HepG2 (cell line): ENCODE results near the gene TAS1R3. TPM values are rescaled to one million over a fixed set of nuclear protein-coding genes. Genes with fewer than 3 reads are reported as not detected.

Source experiments
- ATAC-seq: fragments of 200-7000 bp; cut with Tn5 transposase; 3 replicates; pipeline ENCODE4 v1.9.1; 2020; ENCODE audit warnings: mild to moderate bottlenecking, moderate library complexity
- BruUV-seq: library from RNA; stranded (reverse); fragments of 400-500 nt; replicated peaks from 2 replicates; lab custom pipeline; 2021; lab: Mats Ljungman, UMichigan
- CTCF ChIA-PET: fragments of 300-600 bp; formaldehyde crosslinking; extraction: SDS; loops from one replicate; lab custom pipeline; 2021; ENCODE audit warnings: low total read pairs, inconsistent platforms, low intra/inter-chr PET ratio; lab: Yijun Ruan, JAX
- POLR2A ChIA-PET: fragments of 350-600 bp; sonication (Branson Sonifier 250); formaldehyde crosslinking; loops from one replicate; lab custom pipeline; 2020; ENCODE audit warnings: antibody characterized with exemption, inconsistent platforms; lab: Yijun Ruan, JAX
- DNase-seq: peaks from one replicate; pipeline ENCODE4 v3.0.0-alpha.2; 2015; ENCODE audit warnings: low spot score
- FAIRE-seq: peaks from 3 replicates; lab custom pipeline; 2011; peaks lifted over from hg19 to GRCh38; lab: Jason Lieb, UNC
- H2AFZ ChIP-seq: one replicate; pipeline ENCODE4 v1.6.1; 2011; ENCODE audit warnings: low read length, inconsistent platforms
- H3K27ac ChIP-seq: fragments of 300-600 bp; 3 replicates; pipeline ENCODE4 v1.8.0; 2011; ENCODE audit warnings: mixed run types, mild to moderate bottlenecking, mixed read lengths, low read length, inconsistent platforms; ENCODE audit not compliant: insufficient read depth; ENCODE audit errors: extremely low read length
- H3K27me3 ChIP-seq, 2 experiments: fragments of 200-600 bp in 1 of 2; 2 replicates in 1 of 2; 3 replicates in 1 of 2; pipeline versions ENCODE4 v1.6.0 to v1.8.0; 2011; ENCODE audit warnings: low read length in 2 of 2, mild to moderate bottlenecking in 2 of 2, moderate library complexity in 2 of 2, inconsistent platforms in 1 of 2; ENCODE audit not compliant: insufficient read depth in 2 of 2, control insufficient read depth in 1 of 2
- H3K36me3 ChIP-seq, 2 experiments: fragments of 200-600 bp in 1 of 2; replicated peaks in 1 of 2; 2 replicates in 1 of 2; 3 replicates in 1 of 2; pipeline versions ENCODE4 v1.5.1 to v1.8.0; 2011; ENCODE audit warnings: low read length in 2 of 2, inconsistent platforms in 1 of 2; ENCODE audit not compliant: insufficient read depth in 2 of 2, control insufficient read depth in 1 of 2
- H3K4me1 ChIP-seq: 2 replicates; pipeline ENCODE4 v1.5.1; 2012; ENCODE audit warnings: low read length, inconsistent platforms; ENCODE audit not compliant: insufficient read depth
- H3K4me2 ChIP-seq: 2 replicates; pipeline ENCODE4 v1.6.0; 2011; ENCODE audit warnings: low read depth, low read length, inconsistent platforms
- H3K4me3 ChIP-seq, 3 experiments: fragments of 200-600 bp in 1 of 3; sonication (generic), shearing (Covaris generic) in 1 of 3; replicated peaks in 1 of 3; 2 replicates each; pipeline ENCODE4 v1.5.1; 2011 to 2016; ENCODE audit warnings: low read length in 3 of 3, inconsistent platforms in 2 of 3, low read depth in 2 of 3, mild to moderate bottlenecking in 2 of 3, control low read depth in 1 of 3, mixed read lengths in 1 of 3; ENCODE audit not compliant: insufficient read depth in 1 of 3
- H3K79me2 ChIP-seq: one replicate; pipeline ENCODE4 v1.6.1; 2011; ENCODE audit warnings: low read length, inconsistent platforms; ENCODE audit not compliant: insufficient read depth
- H3K9ac ChIP-seq: 2 replicates; pipeline ENCODE4 v1.6.0; 2011; ENCODE audit warnings: mild to moderate bottlenecking, low read depth, low read length, inconsistent platforms; ENCODE audit not compliant: insufficient read depth
- H3K9me3 ChIP-seq: 2 replicates; pipeline ENCODE4 v1.5.1; 2012; ENCODE audit warnings: mild to moderate bottlenecking, low read length
- H4K20me1 ChIP-seq: 2 replicates; pipeline ENCODE4 v1.6.0; 2011; ENCODE audit warnings: inconsistent platforms, mild to moderate bottlenecking, low read length, moderate library complexity; ENCODE audit not compliant: insufficient read depth
- BORCS8-MEF2B ChIP-seq: sonication (generic); formaldehyde crosslinking; IDR thresholded peaks from 2 replicates; pipeline ENCODE4 v1.8.0; 2022; ENCODE audit warnings: mild to moderate bottlenecking, missing genetic modification reagents
- FOXO4 ChIP-seq: sonication (generic); formaldehyde crosslinking; conservative IDR thresholded peaks from 2 replicates; pipeline ENCODE4 v1.8.1; 2023; ENCODE audit warnings: missing genetic modification reagents
- HNRNPK ChIP-seq: fragments of 200-400 bp; formaldehyde crosslinking; IDR thresholded peaks from 2 replicates; pipeline ENCODE4 v1.6.1; 2018; ENCODE audit warnings: low read length, low read depth, moderate library complexity, mild to moderate bottlenecking; ENCODE audit not compliant: poor library complexity, severe bottlenecking
- RBFOX2 ChIP-seq: fragments of 200-400 bp; formaldehyde crosslinking; IDR thresholded peaks from 2 replicates; pipeline ENCODE4 v1.6.1; 2017; ENCODE audit warnings: low read depth, mild to moderate bottlenecking, low read length
- SP2 ChIP-seq: sonication (generic); formaldehyde crosslinking; IDR thresholded peaks from 2 replicates; pipeline ENCODE4 v1.5.1; 2020; ENCODE audit warnings: mild to moderate bottlenecking, missing genetic modification reagents
- SRSF1 ChIP-seq: fragments of 200-400 bp; formaldehyde crosslinking; optimal IDR thresholded peaks from 2 replicates; pipeline ENCODE3; 2017; ENCODE audit warnings: mild to moderate bottlenecking, low read depth, low read length, moderate library complexity
- ZNF136 ChIP-seq: sonication (generic); formaldehyde crosslinking; IDR thresholded peaks from 2 replicates; pipeline ENCODE4 v1.8.1; 2022; ENCODE audit warnings: low read depth, mild to moderate bottlenecking, moderate library complexity, missing genetic modification reagents
- ZNF317 ChIP-seq: sonication (generic); formaldehyde crosslinking; IDR thresholded peaks from 2 replicates; pipeline ENCODE4 v1.5.0; 2020; ENCODE audit warnings: mild to moderate bottlenecking, missing genetic modification reagents
- WGBS: methylation state at CpG from one replicate; pipeline ENCODE4 v1.1.6; 2017; ENCODE audit warnings: low lambda C conversion rate; 5-methylcytosine and 5-hydroxymethylcytosine counted together
- in situ Hi-C: cut with HindIII; loops from 2 replicates; pipeline ENCODE4 v1.10.0; 2017; ENCODE audit warnings: low pct_unique_long_range_greater_than_20kb; ENCODE audit not compliant: extremely low pct_ligation_motif_present
- intact Hi-C: fragments of 100-400 bp; cut with micrococcal nuclease; formaldehyde crosslinking; loops from one replicate; pipeline ENCODE4 v1.10.0; 2022; ENCODE audit not compliant: unreplicated experiment
- polyA plus RNA-seq, 8 experiments: library from polyadenylated mRNA; depleted of rRNA in 3 of 8; stranded (reverse) in 7 of 8; unstranded in 1 of 8; fragments of >200 nt; fragmentation: Illumina TruSeq in 4 of 8; extraction: Trizol in 4 of 8; gene quantifications; 2 replicates each; pipeline versions ENCODE4 v1.2.1 to v1.2.3, GENCODE V29; 2011 to 2016; ENCODE audit warnings: low read depth in 4 of 8, missing spikeins in 1 of 8, mixed read lengths in 1 of 8; ENCODE audit not compliant: insufficient read depth in 1 of 8
- total RNA-seq, 5 experiments: library from RNA; depleted of rRNA; stranded (reverse); fragments of >200 nt; fragmentation: Illumina TruSeq; extraction: Trizol; gene quantifications; 2 replicates each; pipeline ENCODE4 v1.2.3, GENCODE V29; 2016; ENCODE audit warnings: low read depth in 1 of 5

TAS1R3 gene
- total and polyA plus RNA-seq, 2 of the 13 experiments (the other 11 are each of a cell fraction or from before 2014, with no cell fraction given) = 0.13 to 0.15 TPM

DNA sequence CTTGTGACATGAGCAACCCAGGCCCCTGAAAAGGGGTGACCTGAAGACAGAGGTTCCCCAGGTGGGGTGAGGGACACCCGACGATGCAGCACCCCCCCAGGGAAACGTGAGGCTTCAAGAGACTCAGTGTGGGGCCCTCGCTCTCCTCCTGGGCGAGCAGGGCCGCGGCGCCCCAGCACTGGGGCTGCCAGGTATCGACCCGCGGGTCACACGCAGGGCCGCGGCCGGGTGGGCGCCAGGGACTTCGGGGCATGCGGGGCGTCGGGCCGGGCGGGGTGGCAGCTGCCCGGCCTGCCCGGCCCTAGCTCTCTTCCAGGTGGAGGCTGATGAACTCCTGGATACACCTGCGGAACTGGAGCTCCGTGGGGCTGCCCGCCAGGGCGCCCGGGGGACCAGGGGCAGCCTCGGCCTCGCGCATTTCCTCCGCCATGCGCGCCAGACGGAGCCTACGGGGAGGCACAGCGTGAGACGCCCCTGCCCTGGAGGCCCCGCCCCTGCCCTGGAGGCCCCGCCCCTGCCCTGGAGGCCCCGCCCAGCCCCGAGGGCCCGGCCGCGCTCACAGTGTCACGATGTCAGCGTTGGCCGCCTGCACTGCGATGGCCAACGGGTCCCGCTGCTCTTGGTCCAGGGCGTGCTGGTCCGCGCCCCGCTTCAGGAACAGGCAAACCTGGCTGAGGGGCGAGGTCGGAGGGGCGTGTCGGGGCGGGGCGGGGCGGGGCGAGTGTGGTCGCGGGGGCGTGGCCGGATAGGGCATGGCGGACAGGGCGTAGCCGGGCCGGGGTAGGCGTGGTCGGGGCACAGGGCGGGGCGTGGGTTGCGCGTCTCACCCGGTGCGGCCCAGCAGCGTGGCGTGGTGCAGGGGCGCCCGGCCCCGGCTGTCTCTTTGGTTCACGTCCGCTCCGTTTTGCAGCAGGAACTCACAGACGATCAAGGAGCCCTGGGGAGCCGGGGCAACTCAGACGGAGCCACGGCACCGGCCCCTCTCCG, 37.5 kb upstream of the TAS1R3 start:
- H3K4me2 ChIP-seq = no peak overlapping the region
- BruUV-seq = no TSS peak
- in situ Hi-C loops (no loop called here), intact Hi-C loops (loop anchor here (5.0 kb wide), 1 partner anchor 171 kb away; no protein-coding TSS in a partner anchor)
- H4K20me1 ChIP-seq = no peaks in the 10 kb centered on the region
- no peaks in the 10 kb centered on the region for H3K4me1 ChIP-seq
- ChIA-PET POLR2A (no interaction called here), CTCF (no interaction called here)
- no peaks in the 10 kb centered on the region for H3K79me2 ChIP-seq
- H3K27ac ChIP-seq = no peak overlapping the region
- FAIRE-seq (no peak), ATAC-seq (no peak), DNase-seq (no peak)
- H3K27me3 ChIP-seq = no peaks in the 10 kb centered on the region
- no peak overlapping the region for H3K4me3 ChIP-seq
- H2AFZ ChIP-seq = no peak overlapping the region
- no peak for TF ChIP-seq SP2 (CRISPR knock-in tag)
- TF ChIP-seq ZNF317 (CRISPR knock-in tag) = no peak
- TF ChIP-seq ZNF136 (CRISPR knock-in tag) = no peak
- TF ChIP-seq RBFOX2 = 0 out of 2 replicates have a peak, but pooled peaks have one; percentile 13
- no peak for TF ChIP-seq FOXO4 (CRISPR knock-in tag)
- no peak for TF ChIP-seq HNRNPK
- TF ChIP-seq BORCS8-MEF2B (CRISPR knock-in tag) = no peak
- TF ChIP-seq SRSF1 = no peak
- no peak overlapping the region for H3K9ac ChIP-seq
- no peaks in the 10 kb centered on the region for H3K9me3 ChIP-seq
- 96% methylated on average over 48 of the region's 94 CpGs for WGBS
- no peaks in the 10 kb centered on the region; a peak in 1 of 5 replicates for H3K36me3 ChIP-seq
